ENCODE data around the gene MPPED2.

MPPED2 gene

GRCh38 chr11:30467176-30467575 lies 119.0 kb downstream of the MPPED2 start:
- no peak for DNase-seq

GRCh38 chr11:30465623-30466022 lies 120.5 kb downstream of the MPPED2 start:
- no peak overlapping the region for H3K4me2 ChIP-seq (ENCODE audit: low read length)
- H3K56ac ChIP-seq (ENCODE audit: low read length), result no peak overlapping the region
- DNase-seq, result no peak
- no peak overlapping the region for H2AK5ac ChIP-seq (ENCODE audit: low read length)
- no peak overlapping the region for H3K18ac ChIP-seq (ENCODE audit: low read length)
- WGBS (ENCODE audit: extremely low coverage, insufficient coverage, low lambda C conversion rate), result no CpG with 5 or more reads among the region's 1 CpG
- no peak overlapping the region for H4K8ac ChIP-seq (ENCODE audit: low read depth, low read length)
- H3K9ac ChIP-seq (ENCODE audit: low read length), result no peak overlapping the region
- H3K4ac ChIP-seq (ENCODE audit: low read depth, low read length), result no peak overlapping the region
- no peak overlapping the region for H3K27ac ChIP-seq (ENCODE audit: low read depth, low read length)
- H3K23ac ChIP-seq (ENCODE audit: low read length), result no peak overlapping the region
- no peaks in the 10 kb centered on the region for H3K79me1 ChIP-seq (ENCODE audit: low read length)
- H2BK5ac ChIP-seq (ENCODE audit: low read length), result no peak overlapping the region
- H4K5ac ChIP-seq (ENCODE audit: low read length), result no peak overlapping the region
- H3K36me3 ChIP-seq (ENCODE audit: control insufficient read depth, insufficient read depth, low read length), result no peaks in the 10 kb centered on the region
- no peak overlapping the region for H3K4me3 ChIP-seq (ENCODE audit: low read length)
- no peaks in the 10 kb centered on the region for H3K79me2 ChIP-seq (ENCODE audit: control insufficient read depth, insufficient read depth, low read length)
- H2BK120ac ChIP-seq (ENCODE audit: low read depth, low read length), result no peak overlapping the region
- no peak overlapping the region for H2BK15ac ChIP-seq (replicated peaks; ENCODE audit: low read depth)
- H3K27me3 ChIP-seq (ENCODE audit: insufficient read depth, low read length, poor library complexity), result no peaks in the 10 kb centered on the region
- no peaks in the 10 kb centered on the region for H3K4me1 ChIP-seq (ENCODE audit: control insufficient read depth, low read depth, low read length)

More at GRCh38 chr11:30467176-30467575, 119.0 kb downstream of the MPPED2 start:
- Histone ChIP-seq H2AK5ac (ENCODE audit: low read length) (no peak overlapping the region), H4K8ac (ENCODE audit: low read depth, low read length) (no peak overlapping the region), H3K18ac (ENCODE audit: low read length) (no peak overlapping the region), H3K4me1 (ENCODE audit: control insufficient read depth, low read depth, low read length) (no peaks in the 10 kb centered on the region), H3K4ac (ENCODE audit: low read depth, low read length) (no peak overlapping the region), H3K27ac (ENCODE audit: low read depth, low read length) (no peak overlapping the region), H3K79me2 (ENCODE audit: control insufficient read depth, insufficient read depth, low read length) (no peaks in the 10 kb centered on the region), H3K23ac (ENCODE audit: low read length) (no peak overlapping the region), H2BK5ac (ENCODE audit: low read length) (no peak overlapping the region), H2BK120ac (ENCODE audit: low read depth, low read length) (no peak overlapping the region), H3K36me3 (ENCODE audit: control insufficient read depth, insufficient read depth, low read length) (no peaks in the 10 kb centered on the region), H3K4me3 (ENCODE audit: low read length) (no peak overlapping the region), H3K27me3 (ENCODE audit: insufficient read depth, low read length, poor library complexity) (no peaks in the 10 kb centered on the region), H4K5ac (ENCODE audit: low read length) (no peak overlapping the region), H3K79me1 (ENCODE audit: low read length) (no peaks in the 10 kb centered on the region), H2BK15ac (replicated peaks; ENCODE audit: low read depth) (no peak overlapping the region), H3K9ac (ENCODE audit: low read length) (no peak overlapping the region), H3K4me2 (ENCODE audit: low read length) (no peak overlapping the region), H3K56ac (ENCODE audit: low read length) (no peak overlapping the region)

- Histone ChIP-seq H3K4me2 (ENCODE audit: low read length) (no peak overlapping the region), H2AK5ac (ENCODE audit: low read length) (no peak overlapping the region), H3K9ac (ENCODE audit: low read length) (no peak overlapping the region), H3K18ac (ENCODE audit: low read length) (no peak overlapping the region), H3K27ac (ENCODE audit: low read depth, low read length) (no peak overlapping the region), H3K4me3 (ENCODE audit: low read length) (no peak overlapping the region), H4K8ac (ENCODE audit: low read depth, low read length) (no peak overlapping the region), H2BK5ac (ENCODE audit: low read length) (no peak overlapping the region), H2BK120ac (ENCODE audit: low read depth, low read length) (no peak overlapping the region), H4K5ac (ENCODE audit: low read length) (no peak overlapping the region), H3K27me3 (ENCODE audit: insufficient read depth, low read length, poor library complexity) (no peaks in the 10 kb centered on the region), H3K56ac (ENCODE audit: low read length) (no peak overlapping the region), H3K4me1 (ENCODE audit: control insufficient read depth, low read depth, low read length) (no peaks in the 10 kb centered on the region), H3K4ac (ENCODE audit: low read depth, low read length) (no peak overlapping the region), H2BK15ac (replicated peaks; ENCODE audit: low read depth) (no peak overlapping the region), H3K36me3 (ENCODE audit: control insufficient read depth, insufficient read depth, low read length) (no peaks in the 10 kb centered on the region), H3K23ac (ENCODE audit: low read length) (no peak overlapping the region), H3K79me2 (ENCODE audit: control insufficient read depth, insufficient read depth, low read length) (no peaks in the 10 kb centered on the region), H3K79me1 (ENCODE audit: low read length) (no peaks in the 10 kb centered on the region)
- DNase-seq, result peak; percentile 68
- no CpG with 5 or more reads among the region's 2 CpGs for WGBS (ENCODE audit: extremely low coverage, insufficient coverage, low lambda C conversion rate)
These were observed 121.0 kb downstream of the MPPED2 start for GRCh38 chr11:30465192-30465591.

GRCh38 chr11:30463266-30463665 lies 122.9 kb downstream of the MPPED2 start:
- no peak for DNase-seq
- Histone ChIP-seq H2BK15ac (replicated peaks; ENCODE audit: low read depth) (no peak overlapping the region), H3K27ac (ENCODE audit: low read depth, low read length) (no peak overlapping the region), H2AK5ac (ENCODE audit: low read length) (no peak overlapping the region), H2BK120ac (ENCODE audit: low read depth, low read length) (no peak overlapping the region), H3K27me3 (ENCODE audit: insufficient read depth, low read length, poor library complexity) (no peaks in the 10 kb centered on the region), H3K79me2 (ENCODE audit: control insufficient read depth, insufficient read depth, low read length) (no peaks in the 10 kb centered on the region), H3K79me1 (ENCODE audit: low read length) (no peaks in the 10 kb centered on the region), H3K4me3 (ENCODE audit: low read length) (no peak overlapping the region), H3K23ac (ENCODE audit: low read length) (no peak overlapping the region), H3K36me3 (ENCODE audit: control insufficient read depth, insufficient read depth, low read length) (no peaks in the 10 kb centered on the region), H3K18ac (ENCODE audit: low read length) (no peak overlapping the region), H4K5ac (ENCODE audit: low read length) (no peak overlapping the region), H4K8ac (ENCODE audit: low read depth, low read length) (no peak overlapping the region), H3K4me1 (ENCODE audit: control insufficient read depth, low read depth, low read length) (no peaks in the 10 kb centered on the region), H3K4ac (ENCODE audit: low read depth, low read length) (no peak overlapping the region), H3K9ac (ENCODE audit: low read length) (no peak overlapping the region), H2BK5ac (ENCODE audit: low read length) (no peak overlapping the region), H3K4me2 (ENCODE audit: low read length) (no peak overlapping the region), H3K56ac (ENCODE audit: low read length) (no peak overlapping the region)
- no CpG with 5 or more reads among the region's 2 CpGs for WGBS (ENCODE audit: extremely low coverage, insufficient coverage, low lambda C conversion rate)

GRCh38 chr11:30462421-30462820 lies 123.7 kb downstream of the MPPED2 start:
- Histone ChIP-seq H3K79me2 (ENCODE audit: control insufficient read depth, insufficient read depth, low read length) (no peaks in the 10 kb centered on the region), H3K27me3 (ENCODE audit: insufficient read depth, low read length, poor library complexity) (no peaks in the 10 kb centered on the region), H3K56ac (ENCODE audit: low read length) (no peak overlapping the region), H3K27ac (ENCODE audit: low read depth, low read length) (no peak overlapping the region), H4K8ac (ENCODE audit: low read depth, low read length) (no peak overlapping the region), H4K5ac (ENCODE audit: low read length) (no peak overlapping the region), H2BK15ac (replicated peaks; ENCODE audit: low read depth) (no peak overlapping the region), H3K18ac (ENCODE audit: low read length) (no peak overlapping the region), H2BK5ac (ENCODE audit: low read length) (no peak overlapping the region), H2BK120ac (ENCODE audit: low read depth, low read length) (no peak overlapping the region), H3K4me1 (ENCODE audit: control insufficient read depth, low read depth, low read length) (no peaks in the 10 kb centered on the region), H3K4me3 (ENCODE audit: low read length) (no peak overlapping the region), H3K4ac (ENCODE audit: low read depth, low read length) (no peak overlapping the region), H3K79me1 (ENCODE audit: low read length) (no peaks in the 10 kb centered on the region), H3K23ac (ENCODE audit: low read length) (no peak overlapping the region), H3K36me3 (ENCODE audit: control insufficient read depth, insufficient read depth, low read length) (no peaks in the 10 kb centered on the region), H2AK5ac (ENCODE audit: low read length) (no peak overlapping the region), H3K9ac (ENCODE audit: low read length) (no peak overlapping the region), H3K4me2 (ENCODE audit: low read length) (no peak overlapping the region)
- WGBS (ENCODE audit: extremely low coverage, insufficient coverage, low lambda C conversion rate), result 100% methylated on average over 2 of the region's 3 CpGs
- DNase-seq, result no peak

GRCh38 chr11:30459821-30460220 lies 126.3 kb downstream of the MPPED2 start:
- Histone ChIP-seq H3K4me1 (ENCODE audit: control insufficient read depth, low read depth, low read length) (no peaks in the 10 kb centered on the region), H3K79me2 (ENCODE audit: control insufficient read depth, insufficient read depth, low read length) (no peaks in the 10 kb centered on the region), H4K8ac (ENCODE audit: low read depth, low read length) (no peak overlapping the region), H3K18ac (ENCODE audit: low read length) (no peak overlapping the region), H4K5ac (ENCODE audit: low read length) (no peak overlapping the region), H3K36me3 (ENCODE audit: control insufficient read depth, insufficient read depth, low read length) (no peaks in the 10 kb centered on the region), H2BK15ac (replicated peaks; ENCODE audit: low read depth) (no peak overlapping the region), H3K56ac (ENCODE audit: low read length) (no peak overlapping the region), H3K9ac (ENCODE audit: low read length) (no peak overlapping the region), H2AK5ac (ENCODE audit: low read length) (no peak overlapping the region), H3K4me2 (ENCODE audit: low read length) (no peak overlapping the region), H3K27me3 (ENCODE audit: insufficient read depth, low read length, poor library complexity) (no peaks in the 10 kb centered on the region), H3K79me1 (ENCODE audit: low read length) (no peaks in the 10 kb centered on the region), H3K23ac (ENCODE audit: low read length) (no peak overlapping the region), H2BK5ac (ENCODE audit: low read length) (no peak overlapping the region), H3K27ac (ENCODE audit: low read depth, low read length) (no peak overlapping the region), H2BK120ac (ENCODE audit: low read depth, low read length) (no peak overlapping the region), H3K4ac (ENCODE audit: low read depth, low read length) (no peak overlapping the region), H3K4me3 (ENCODE audit: low read length) (no peak overlapping the region)
- no peak for DNase-seq
- WGBS (ENCODE audit: extremely low coverage, insufficient coverage, low lambda C conversion rate), result no CpG with 5 or more reads among the region's 3 CpGs

Measured in mesendoderm (in vitro differentiated cells).